ENCODE data around the gene NFIB. TPM values are rescaled to one million over a fixed set of nuclear protein-coding genes. Genes with fewer than 3 reads are reported as not detected.

The NFIB gene
- total RNA-seq, 1 experiment from 2014 or later: 18.6 TPM

DNA sequence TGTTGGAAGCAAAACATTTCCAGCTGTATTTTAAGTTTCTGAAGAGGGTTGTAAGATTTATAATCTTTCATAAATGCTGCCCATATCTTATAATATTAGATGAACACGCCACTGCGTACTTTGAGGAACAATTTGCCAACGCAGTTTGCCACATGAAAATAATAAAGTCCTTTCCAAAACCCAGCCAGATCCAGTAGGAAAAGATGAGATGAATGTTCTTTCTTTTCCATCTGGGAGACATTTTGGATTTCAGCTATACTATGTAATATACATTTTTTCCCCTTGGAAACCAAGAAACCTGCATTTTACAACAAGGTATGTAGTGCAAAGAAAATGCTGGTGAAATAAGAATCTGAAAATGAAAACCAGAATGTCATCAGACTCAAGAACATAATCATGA is 125.4 kb downstream of the NFIB start:
- peaks cover 65% of the 10 kb centered on the region for H3K79me2 ChIP-seq (ENCODE audit: low read length)
- CTCF ChIA-PET: no interaction called here

DNA sequence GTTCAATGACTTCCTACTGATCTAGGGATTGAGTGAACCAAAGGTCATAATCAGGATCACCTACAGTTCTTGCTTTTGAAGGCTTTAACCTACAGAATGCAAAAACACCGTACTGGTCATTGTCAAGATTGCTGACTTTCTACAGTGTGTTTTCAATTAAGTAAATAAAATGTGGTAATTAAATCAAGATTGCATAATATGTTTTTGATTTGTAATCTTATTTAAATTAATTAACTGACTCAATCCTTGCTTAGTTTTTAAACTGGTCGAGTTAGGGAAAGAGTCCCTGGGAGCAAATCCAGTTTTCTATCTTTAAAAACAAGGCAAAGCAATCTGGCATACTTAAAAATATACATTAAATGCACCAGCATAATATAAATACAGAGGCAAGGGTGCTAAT is 125.9 kb downstream of the NFIB start:
- Histone ChIP-seq H3K9ac (ENCODE audit: low read length) (no peak overlapping the region), H3K9me3 (ENCODE audit: low read length) (no peaks in the 10 kb centered on the region), H3K4me1 (ENCODE audit: insufficient read depth, low read length) (peaks cover 7% of the 10 kb centered on the region; the same call in 1 of the 2 replicates), H3K27me3 (ENCODE audit: low read length) (no peaks in the 10 kb centered on the region), H3K36me3 (ENCODE audit: low read depth, low read length) (no peaks in the 10 kb centered on the region), H3F3A (ENCODE audit: low read length, unreplicated experiment) (no peaks in the 10 kb centered on the region), H3K27ac (ENCODE audit: low read length) (no peak overlapping the region), H3K79me2 (ENCODE audit: low read length) (peaks cover 65% of the 10 kb centered on the region), H2AFZ (ENCODE audit: low read length) (no peak overlapping the region), H3K4me2 (ENCODE audit: low read length) (no peak overlapping the region), H3K4me3 (ENCODE audit: low read length) (no peak overlapping the region), H3K9me2 (replicated peaks; ENCODE audit: low read length) (no peaks in the 10 kb centered on the region), H4K20me1 (ENCODE audit: low read length) (no peaks in the 10 kb centered on the region)
- CTCF ChIA-PET: no interaction called here
- ATAC-seq (no peak), DNase-seq (no peak)
- no TSS peak for BruUV-seq (replicated peaks)
- intact Hi-C loops (cut with micrococcal nuclease): no loop called here
- TF ChIP-seq, protein P1, sequence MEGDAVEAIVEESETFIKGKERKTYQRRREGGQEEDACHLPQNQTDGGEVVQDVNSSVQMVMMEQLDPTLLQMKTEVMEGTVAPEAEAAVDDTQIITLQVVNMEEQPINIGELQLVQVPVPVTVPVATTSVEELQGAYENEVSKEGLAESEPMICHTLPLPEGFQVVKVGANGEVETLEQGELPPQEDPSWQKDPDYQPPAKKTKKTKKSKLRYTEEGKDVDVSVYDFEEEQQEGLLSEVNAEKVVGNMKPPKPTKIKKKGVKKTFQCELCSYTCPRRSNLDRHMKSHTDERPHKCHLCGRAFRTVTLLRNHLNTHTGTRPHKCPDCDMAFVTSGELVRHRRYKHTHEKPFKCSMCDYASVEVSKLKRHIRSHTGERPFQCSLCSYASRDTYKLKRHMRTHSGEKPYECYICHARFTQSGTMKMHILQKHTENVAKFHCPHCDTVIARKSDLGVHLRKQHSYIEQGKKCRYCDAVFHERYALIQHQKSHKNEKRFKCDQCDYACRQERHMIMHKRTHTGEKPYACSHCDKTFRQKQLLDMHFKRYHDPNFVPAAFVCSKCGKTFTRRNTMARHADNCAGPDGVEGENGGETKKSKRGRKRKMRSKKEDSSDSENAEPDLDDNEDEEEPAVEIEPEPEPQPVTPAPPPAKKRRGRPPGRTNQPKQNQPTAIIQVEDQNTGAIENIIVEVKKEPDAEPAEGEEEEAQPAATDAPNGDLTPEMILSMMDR (conservative IDR thresholded peaks at IDR 0.05; ENCODE audit: low read depth, low read length): no peak
- TF ChIP-seq EZH2phosphoT487 (IDR thresholded peaks at IDR 0.05; ENCODE audit: borderline replicate concordance, low read length): no peak
- no peak for TF ChIP-seq EZH2 (IDR thresholded peaks at IDR 0.05; ENCODE audit: low read length, unreplicated experiment)
- POLR2A ChIA-PET (ENCODE audit: unreplicated experiment): no interaction called here

More for the DNA sequence above, 125.4 kb downstream of the NFIB start:
- ATAC-seq (no peak), DNase-seq (no peak)
- no peaks in the 10 kb centered on the region for H3K36me3 ChIP-seq (ENCODE audit: low read depth, low read length)
- no TSS peak for BruUV-seq (replicated peaks)
- H3K4me1 ChIP-seq (ENCODE audit: insufficient read depth, low read length): peaks cover 5% of the 10 kb centered on the region; the same call in 1 of the 2 replicates
- H3K9me3 ChIP-seq (ENCODE audit: low read length): no peaks in the 10 kb centered on the region
- H3F3A ChIP-seq (ENCODE audit: low read length, unreplicated experiment): no peaks in the 10 kb centered on the region
- H3K27me3 ChIP-seq (ENCODE audit: low read length): no peaks in the 10 kb centered on the region
- TF ChIP-seq EZH2phosphoT487 (IDR thresholded peaks at IDR 0.05; ENCODE audit: borderline replicate concordance, low read length) (no peak), EZH2 (IDR thresholded peaks at IDR 0.05; ENCODE audit: low read length, unreplicated experiment) (no peak)
- TF ChIP-seq, protein P1 (conservative IDR thresholded peaks at IDR 0.05; ENCODE audit: low read depth, low read length): no peak
- no peaks in the 10 kb centered on the region for H4K20me1 ChIP-seq (ENCODE audit: low read length)
- H3K27ac ChIP-seq (ENCODE audit: low read length): no peak overlapping the region
- H2AFZ ChIP-seq (ENCODE audit: low read length): no peak overlapping the region
- no peak overlapping the region for H3K9ac ChIP-seq (ENCODE audit: low read length)
- no peak overlapping the region for H3K4me3 ChIP-seq (ENCODE audit: low read length)
- intact Hi-C loops (cut with micrococcal nuclease): no loop called here
- H3K9me2 ChIP-seq (replicated peaks; ENCODE audit: low read length): no peaks in the 10 kb centered on the region
- POLR2A ChIA-PET (ENCODE audit: unreplicated experiment): no interaction called here
- H3K4me2 ChIP-seq (ENCODE audit: low read length): no peak overlapping the region

DNA sequence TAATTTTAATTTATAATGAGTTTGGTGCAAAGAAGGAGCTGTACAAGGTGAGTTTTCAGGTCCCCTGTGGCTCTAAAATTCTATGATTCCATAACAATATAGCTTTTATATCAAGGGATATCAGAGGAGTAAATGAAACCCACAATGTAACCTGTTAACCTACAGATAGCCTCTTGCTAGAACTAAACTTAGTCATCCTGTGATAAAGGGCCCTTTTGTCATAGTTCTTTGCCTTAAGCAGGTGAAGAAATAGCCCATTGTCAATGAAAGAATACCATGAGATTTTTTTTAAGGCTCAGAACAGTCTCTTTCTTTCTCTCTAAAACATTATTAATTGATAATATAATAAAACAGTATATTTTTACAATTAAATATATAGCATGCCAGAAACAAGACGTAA is 127.8 kb downstream of the NFIB start:
- Histone ChIP-seq H3K9ac (ENCODE audit: low read length) (no peak overlapping the region), H3K79me2 (ENCODE audit: low read length) (peaks cover 59% of the 10 kb centered on the region), H3F3A (ENCODE audit: low read length, unreplicated experiment) (no peaks in the 10 kb centered on the region), H3K4me3 (ENCODE audit: low read length) (no peak overlapping the region), H3K4me2 (ENCODE audit: low read length) (no peak overlapping the region), H3K9me3 (ENCODE audit: low read length) (no peaks in the 10 kb centered on the region), H3K4me1 (ENCODE audit: insufficient read depth, low read length) (peaks cover 16% of the 10 kb centered on the region), H3K36me3 (ENCODE audit: low read depth, low read length) (no peaks in the 10 kb centered on the region), H3K9me2 (replicated peaks; ENCODE audit: low read length) (no peaks in the 10 kb centered on the region), H3K27me3 (ENCODE audit: low read length) (no peaks in the 10 kb centered on the region), H2AFZ (ENCODE audit: low read length) (no peak overlapping the region), H4K20me1 (ENCODE audit: low read length) (no peaks in the 10 kb centered on the region), H3K27ac (ENCODE audit: low read length) (no peak overlapping the region)
- no peak for ATAC-seq
- POLR2A ChIA-PET (ENCODE audit: unreplicated experiment): no interaction called here
- DNase-seq: no peak
- TF ChIP-seq, protein P1 (conservative IDR thresholded peaks at IDR 0.05; ENCODE audit: low read depth, low read length): no peak
- TF ChIP-seq EZH2phosphoT487 (IDR thresholded peaks at IDR 0.05; ENCODE audit: borderline replicate concordance, low read length): no peak
- no peak for TF ChIP-seq EZH2 (IDR thresholded peaks at IDR 0.05; ENCODE audit: low read length, unreplicated experiment)
- BruUV-seq (replicated peaks): no TSS peak
- intact Hi-C loops (cut with micrococcal nuclease): no loop called here
- CTCF ChIA-PET: no interaction called here

Data from PC-3 (cell line).